HCEC 1CT (cell line): ENCODE data around the gene POU2F1.

ENCODE experiments used
- DNase-seq: peaks from one replicate; pipeline ENCODE4 v3.0.0-alpha.2; 2017

Gene POU2F1

DNA sequence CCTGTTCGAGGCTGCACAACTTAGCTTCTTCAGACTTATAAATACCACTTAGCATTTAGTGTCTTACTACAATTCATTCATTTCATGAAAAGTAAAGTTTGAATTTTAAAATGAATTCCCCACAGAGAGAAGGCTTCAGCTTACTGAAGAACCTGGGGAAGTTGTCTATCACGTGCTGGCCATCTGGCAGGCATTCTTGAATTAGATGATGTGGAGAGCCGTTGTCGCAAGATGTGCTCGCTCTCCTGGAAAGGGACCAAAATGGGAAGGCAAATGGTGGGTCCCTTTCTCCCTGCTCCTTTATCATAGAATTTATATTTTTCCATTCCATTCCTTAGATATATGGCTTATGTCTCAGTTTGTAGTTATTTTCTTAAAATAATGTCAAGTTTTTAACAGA is 207.2 kb downstream of the POU2F1 start:
- DNase-seq, result no peak

DNA sequence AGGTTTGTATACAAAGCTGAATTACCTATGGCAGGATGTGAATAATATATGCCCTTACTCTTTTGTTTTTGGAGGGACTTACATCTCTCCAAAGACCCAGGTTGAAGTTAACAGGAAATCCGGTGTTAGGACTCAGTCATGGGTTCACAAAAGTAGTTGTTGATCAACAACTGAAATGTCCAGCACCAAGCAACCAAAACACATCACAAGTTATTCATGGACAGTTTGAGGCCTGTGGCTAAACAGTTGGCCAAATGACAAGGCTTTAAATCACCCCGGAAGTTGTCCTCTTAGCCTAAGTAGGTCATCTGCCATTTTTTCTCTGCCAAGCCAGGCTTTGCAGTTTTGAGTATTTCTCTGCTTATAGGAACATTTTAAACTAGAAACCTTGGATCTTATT is 207.7 kb downstream of the POU2F1 start:
- DNase-seq, result peak; percentile 54

DNA sequence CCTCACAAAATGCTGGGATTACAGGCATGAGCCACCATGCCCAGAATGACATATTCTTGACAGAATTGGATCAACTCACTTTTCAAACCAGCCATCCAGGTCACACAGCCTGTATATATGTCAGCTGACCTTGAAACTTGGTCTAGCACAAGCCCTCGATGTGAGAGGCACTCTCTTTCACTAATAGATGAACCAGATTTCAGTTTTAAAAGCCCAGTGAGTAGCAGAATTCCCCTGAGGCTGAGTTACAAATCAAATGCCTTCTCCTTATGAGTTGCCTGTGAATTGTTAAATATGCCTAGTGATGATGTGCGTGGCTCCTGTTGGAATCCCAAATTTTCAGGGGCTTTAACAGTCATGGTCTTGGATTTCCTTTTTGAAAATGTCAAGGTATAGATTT is 208.9 kb downstream of the POU2F1 start:
- no peak for DNase-seq

DNA sequence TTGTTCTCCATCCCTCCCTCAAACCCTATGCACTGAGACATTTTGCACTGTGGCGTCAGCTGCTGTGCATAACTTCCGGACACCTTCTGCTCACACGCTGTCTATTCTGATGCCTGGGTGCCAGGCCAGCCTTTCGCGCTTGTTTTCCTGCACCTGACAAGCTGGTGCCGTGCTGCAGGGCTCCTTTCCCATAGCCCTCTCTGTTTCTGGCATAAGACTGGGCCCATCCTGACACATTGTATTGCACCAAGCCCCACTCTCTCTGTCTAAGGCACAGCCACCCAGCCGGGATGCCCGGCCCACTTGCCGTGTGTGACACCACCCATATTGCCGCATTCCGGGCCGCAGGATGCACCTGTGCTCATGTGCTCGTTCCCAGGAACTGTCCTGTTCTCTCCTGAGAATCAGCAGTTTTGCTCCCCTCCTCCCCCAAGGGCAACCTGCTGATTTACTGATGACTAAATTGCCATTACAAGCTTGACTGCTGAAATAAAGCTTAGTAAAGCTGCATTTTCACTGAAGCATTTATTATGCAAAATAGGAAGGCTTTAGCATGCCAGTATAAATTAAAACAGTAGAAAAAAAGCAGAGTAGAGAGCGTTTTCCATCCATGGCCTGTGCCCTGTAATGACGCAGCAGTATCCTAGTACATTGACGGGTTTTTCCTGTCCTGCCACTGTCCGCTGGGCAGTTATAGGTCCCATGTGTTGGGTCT is 209.6 kb downstream of the POU2F1 start:
- DNase-seq, result no peak

DNA sequence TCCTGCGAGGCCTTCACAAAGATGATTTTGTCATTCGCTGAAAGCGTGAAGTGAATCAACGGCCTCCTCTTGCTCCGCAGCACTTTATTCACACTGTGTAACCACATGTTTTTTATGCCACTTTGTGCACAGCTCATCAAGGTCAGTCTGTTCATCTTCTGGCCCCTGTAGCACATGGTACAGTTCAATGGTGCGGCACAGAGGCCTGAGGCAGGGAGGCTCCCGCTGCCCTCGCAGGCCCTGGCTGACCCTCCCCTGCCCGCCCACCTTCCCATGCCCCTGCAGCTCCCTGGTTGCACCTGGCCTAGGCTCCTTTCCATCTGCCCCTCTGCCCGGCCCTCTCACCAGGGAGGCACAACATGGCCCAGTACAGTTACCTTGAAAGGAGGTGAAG is 210.2 kb downstream of the POU2F1 start:
- DNase-seq, result no peak

DNA sequence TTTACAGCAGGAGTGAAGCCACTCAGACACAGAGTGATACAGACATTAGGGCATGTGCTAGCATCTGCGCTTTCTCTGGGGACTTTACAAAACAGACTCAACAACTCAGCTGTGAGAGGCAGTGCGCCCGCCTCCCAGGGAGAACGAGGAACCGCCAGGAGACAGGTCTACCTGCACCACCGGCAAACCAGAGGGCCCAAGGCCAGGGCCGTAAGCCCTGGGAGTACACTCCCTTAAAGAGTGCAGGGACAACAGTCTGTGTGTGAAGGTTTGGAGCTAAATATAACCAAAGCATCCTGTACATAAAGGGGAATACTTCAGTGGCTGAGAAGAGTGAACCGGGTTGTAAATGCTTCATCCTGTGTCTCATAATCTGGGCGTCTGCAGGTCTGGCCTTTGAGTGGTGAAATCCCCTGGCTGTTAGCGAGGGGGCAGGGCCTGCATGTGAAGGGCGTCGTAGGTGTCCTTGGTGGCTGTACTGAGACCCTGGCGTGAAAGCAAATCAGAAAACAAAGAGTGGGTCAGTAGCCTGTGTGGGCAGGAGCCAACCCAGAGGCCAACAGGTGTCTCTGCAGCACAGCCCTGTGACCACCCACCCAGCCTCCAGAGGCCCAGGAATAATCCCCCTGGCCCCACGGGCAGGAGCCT is 210.7 kb downstream of the POU2F1 start:
- no peak for DNase-seq

DNA sequence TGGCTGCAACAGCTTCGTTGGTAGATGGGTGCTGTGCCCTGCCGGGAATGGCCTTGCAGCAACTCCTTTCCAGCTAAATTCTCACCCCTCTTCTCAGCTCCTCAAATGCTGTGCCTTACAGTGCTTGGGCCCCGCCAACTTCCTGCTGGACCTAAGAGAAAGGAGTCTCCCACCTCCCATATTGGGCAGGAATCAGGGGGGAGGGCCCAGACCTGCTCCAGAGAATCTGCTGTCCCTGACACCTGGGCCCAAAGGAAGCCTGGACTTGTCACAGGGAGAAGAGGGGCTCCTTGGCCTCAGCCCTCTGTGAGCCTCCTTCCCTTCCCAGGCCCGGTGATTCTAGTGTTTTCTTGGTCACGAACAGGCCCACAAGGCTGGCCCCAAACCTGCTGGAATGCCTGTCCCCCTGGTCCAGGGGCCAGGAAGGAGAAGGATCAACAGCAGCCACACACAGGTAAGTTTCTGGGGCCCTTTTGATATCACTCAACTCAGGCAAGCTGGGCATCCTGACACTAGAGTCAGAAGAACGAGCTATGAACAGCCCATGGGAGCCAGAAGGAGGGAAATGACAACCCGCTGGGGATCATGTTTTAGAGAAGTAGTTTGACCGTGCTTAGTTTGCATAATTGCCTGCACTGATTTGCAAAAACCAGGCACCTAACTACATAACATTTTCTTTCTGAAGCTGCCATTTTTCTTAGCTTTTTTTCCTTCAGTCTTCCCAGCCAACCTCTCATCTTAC is 211.4 kb downstream of the POU2F1 start:
- DNase-seq, result no peak

DNA sequence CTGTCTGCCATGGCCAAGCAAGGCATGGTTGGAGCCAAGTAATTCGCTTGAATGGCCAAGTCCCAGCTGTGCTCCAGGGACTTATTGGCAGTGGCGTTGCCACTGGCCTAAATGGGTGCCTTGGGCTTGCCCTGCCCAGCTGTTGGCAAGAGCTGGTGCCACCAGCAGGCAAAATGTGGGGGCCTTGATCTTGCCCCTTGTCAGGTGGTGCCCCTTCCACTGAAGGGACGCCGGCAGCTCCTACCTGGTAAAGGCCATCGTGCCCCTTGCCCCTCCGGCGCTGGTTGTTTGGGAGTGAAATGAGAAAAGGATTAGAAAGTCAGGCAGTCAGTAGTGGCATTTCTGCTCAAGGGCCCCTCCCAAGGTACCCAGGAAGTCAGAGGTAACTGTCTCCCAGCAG is 212.1 kb downstream of the POU2F1 start:
- no peak for DNase-seq

DNA sequence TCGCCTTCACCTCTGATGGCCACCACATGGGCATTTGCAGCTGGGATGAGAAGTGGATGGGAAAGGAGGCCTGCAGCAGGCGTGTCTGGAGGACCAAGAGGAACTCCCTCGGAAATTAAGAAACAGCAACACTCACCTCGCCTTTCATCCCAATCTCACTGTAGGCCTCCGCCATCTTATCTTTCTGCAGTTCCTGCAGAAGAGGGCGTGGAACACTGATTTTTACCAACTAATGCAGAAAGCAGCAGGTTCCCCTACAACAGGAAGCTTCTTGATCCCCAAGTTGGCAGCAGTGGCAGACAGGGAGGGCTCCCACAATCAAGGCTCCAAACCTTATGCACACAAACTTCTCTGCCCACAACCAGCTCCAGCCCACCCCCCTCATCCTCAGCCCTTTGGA is 213.2 kb downstream of the POU2F1 start:
- no peak for DNase-seq

DNA sequence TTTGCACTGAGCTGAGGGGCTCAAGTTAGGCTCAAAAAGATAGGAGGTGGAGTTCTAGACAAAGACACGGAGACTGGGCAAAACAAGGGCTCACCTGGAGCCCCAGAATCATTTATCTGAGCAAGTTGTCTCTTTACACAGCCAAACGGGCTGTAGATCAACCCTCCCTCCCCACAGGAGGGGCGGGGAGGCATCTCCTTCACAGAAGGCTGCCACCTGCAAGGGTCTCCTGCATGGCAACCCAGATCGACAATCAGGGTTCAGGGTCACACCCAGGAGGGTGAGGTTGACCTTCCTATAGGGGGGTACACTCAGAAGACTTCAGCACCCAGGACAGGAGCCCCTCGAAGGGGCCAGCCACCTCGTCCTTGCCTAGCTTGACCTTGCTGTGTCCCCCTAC is 213.6 kb downstream of the POU2F1 start:
- DNase-seq, result no peak

DNA sequence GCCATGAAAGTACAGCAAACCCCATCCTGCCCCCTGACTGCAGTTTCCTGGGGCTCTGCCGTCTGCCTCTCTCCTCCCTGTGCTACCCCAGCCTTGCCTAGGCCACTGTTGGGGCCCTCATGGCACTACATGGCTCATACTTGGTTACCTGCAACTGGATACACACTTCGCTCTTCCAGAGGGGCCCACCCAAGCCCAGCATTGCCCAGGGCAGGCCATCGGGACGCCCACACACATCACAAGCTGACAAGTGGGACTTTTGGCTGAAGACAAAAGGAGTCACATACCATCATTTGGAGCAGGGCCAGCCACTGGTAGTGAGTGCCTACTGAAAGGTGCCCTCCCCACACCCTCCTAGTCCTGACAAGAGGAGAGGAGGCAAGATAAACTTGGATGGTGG is 214.8 kb downstream of the POU2F1 start:
- DNase-seq, result no peak

DNA sequence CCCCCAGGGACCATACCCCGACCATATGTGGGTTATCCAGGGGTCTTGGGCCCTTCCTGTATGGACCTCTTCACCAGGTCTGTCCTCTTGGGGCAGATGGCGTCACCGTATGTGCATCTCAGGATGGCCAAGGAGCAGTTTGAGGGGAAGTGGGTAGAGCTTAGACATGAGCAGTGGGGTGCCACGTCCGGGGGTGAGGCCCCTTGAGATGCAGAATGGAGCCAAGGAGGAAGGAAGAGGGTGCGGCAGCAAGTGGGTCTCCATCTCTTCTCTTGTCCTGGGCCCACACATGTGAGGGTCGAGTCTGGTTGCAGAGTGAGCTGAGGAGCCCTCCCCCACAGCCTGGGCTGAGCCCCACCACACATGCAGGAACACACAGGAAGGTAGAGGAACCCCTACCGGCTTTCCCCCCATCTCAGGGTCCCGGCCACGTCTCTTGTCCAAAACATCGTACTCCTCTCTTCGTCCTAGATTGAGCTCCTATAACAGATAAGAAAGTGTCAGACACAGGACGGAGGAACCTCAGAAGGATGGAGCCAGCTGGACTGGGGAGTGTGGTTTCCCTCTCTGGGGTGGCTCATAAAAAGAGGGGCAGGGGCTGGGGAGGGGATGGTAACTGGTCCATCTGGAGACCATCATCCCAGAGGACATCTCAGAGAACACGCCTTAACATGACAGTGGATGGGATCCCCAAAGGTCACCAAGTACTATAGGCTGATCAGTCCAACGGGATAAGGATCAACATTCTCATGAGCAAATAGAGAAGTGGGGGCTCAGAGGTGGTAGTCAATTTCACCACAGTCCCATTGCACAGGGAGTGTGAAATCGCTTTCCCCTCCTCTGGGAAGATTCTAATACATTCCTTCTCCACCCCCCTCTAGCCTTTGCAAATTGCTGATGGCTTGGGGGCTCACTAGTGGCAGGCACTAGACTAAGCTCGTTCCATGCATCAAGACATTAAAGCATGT is 217.8 kb downstream of the POU2F1 start:
- DNase-seq, result no peak

DNA sequence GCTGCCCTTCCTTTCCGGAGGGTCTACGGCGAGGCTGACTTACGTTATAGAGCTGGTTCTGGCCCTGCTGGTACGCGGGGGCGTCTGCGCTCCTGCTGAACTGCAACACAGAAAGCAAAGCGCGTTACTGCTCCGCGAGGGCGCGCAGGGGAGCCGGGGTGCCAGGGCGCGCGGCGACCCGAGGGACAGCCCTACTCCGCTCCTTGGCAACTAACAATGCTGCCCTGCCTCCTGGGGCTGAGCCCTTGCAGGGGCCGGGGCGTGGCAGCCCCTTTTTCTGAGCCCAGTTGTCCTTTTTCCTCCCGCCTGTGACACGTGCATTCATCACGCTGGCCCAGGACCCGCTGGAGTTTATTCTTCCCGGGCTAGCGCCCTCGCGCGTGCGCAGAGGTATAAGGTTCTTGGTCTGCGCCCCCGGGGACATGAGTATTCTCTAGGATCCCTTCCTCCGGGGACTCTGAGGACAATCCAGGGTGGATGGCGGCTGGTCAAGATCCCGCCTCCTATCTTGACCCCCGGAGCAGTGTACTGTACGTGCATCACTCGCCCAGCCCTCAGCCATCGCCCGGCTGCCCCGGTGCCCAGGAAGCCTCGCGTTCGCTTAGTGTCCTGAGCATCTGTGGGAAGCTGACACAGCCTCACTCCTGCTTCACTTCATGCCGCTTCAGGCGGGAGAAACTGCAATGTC is 218.8 kb downstream of the POU2F1 start:
- DNase-seq, result no peak

DNA sequence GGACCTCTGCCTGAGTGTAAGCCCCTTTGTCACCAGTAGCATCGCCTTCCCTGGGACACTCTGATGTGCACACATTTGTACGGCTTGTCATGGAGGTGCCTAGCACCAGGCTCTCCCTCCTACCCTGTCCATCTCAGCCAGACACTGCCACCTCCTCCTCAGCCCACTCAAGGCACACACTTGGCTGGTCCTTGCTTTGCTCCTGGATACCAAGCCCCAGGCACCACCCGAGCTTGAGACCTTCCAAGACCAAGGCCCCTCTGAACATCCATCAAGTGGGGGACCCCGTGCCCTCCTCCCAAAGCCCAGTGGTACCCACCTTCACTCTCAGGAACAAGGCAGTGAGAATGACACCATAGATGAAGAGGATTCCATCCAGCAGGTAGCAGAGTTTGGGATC is 219.7 kb downstream of the POU2F1 start:
- DNase-seq, result no peak

DNA sequence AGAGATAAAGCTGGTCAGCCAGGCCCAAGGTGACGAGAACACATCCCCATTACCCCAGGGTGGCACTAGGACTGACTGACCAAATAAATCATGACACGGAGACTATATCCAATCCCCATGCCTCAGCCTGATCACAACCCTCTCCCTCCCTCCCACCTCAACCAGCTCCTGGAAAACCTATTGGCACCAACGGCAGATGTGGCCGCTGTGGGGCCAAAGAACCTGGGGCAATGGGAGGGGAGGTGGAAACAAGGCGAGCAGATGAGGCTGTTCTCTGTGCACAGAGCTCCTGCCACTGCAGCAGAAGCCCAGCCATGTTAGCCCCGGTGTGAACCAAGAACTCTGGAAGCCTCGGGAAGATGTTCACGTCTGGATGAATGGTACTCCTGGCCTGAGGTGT is 220.1 kb downstream of the POU2F1 start:
- no peak for DNase-seq

DNA sequence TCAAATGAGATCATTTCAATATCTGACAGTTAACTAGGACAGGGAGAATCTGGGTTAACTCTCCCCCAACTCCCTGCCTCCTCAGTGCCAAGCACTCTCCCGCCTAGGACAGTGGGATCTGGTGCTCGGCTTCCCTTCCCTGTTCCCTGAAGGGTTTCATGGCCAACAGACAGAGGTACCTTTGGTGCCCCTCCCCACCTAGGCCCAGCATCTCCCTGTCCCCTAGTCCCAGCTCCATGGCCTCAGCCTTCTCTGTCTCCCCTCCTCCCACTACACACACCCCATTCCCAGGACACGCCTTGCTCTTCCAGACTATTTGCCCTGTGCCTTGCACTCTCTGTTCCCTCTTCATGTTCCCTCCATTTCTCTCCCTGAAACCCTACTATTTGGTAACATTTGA is 220.5 kb downstream of the POU2F1 start:
- DNase-seq, result no peak

DNA sequence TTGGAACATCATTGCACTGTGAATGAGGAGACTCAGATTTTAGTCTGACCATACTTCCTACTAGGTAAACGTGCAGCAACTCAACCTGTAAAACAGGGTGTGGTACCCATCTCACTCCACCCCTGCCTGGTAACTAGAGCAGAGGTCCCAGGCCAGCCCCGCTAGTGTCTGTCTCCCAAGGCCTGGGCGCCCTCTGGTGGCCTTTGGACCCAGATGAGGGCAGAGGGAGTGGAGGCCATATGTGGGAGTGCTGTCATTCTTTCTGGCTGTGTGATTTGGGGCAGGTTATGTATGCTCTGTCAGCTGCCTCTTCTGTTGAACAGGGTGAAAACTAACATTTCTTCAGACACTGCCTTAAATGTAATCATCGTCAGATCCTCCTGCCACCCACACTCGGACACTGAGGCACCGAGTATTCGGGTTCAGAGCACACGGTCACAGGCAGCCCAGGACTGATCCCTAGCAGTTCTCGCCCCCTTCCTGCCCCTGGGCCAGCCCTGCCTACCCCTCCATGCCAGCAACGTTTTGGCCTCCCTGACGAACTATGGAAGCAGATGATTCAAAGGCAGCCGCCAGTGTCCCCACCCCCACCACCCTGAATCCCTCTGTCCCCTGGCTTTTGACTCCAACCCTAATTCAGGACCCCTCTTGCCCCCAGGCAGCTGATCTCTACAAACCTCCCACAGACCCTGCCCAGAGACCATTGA is 221.6 kb downstream of the POU2F1 start:
- DNase-seq, result peak; percentile 62

DNA sequence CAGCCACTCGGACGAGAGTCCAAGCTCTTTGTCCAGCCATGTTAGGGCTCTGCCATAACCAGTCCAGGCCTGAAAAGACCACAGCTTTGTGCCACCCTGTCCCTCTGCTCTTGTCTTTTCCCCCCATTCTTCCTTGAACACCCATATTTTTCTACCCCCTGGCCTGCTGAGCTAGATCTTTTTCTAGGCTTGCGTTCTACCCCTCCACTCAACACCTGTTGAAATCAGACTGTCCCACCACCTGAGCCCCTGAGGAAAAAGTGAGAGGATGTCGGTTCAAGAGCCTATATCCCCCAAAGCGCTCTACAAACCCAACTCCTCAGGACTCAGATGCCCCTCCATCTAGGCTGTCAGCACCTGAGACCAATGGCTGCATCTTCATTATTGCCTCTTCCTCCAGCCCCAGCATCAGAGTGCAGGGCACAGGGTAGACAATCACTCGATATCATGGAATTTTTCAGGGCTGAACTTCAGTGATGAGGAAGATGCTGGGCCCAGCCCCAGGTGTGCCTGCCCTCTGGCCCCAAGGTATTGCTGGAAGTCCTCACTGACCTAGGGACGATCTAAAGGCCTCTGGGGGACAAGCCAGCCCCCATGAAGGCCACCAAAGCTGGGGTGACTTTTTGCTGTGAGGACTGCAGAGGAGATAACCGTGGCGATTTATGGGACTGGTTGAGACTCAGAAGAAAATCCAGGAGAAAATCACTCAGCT is 222.3 kb downstream of the POU2F1 start:
- DNase-seq, result no peak

DNA sequence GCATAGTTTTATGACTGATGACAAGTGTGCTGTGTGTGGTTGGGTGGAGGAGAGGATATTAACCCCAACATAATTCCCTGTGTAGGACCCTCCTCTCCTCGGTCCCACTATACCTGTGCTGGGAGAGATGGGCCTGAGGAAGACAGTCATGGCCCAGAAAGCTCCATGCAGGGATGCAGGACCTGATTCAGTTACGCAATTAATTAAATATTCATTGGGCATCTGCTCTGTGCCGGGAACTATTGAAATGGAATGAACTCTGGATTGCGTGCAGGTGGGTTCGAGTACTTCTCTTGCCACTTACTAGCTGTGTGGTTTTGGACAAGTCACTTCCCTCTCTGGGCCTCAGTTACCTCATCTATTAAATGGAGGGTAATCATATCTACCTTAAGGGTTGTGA is 223.1 kb downstream of the POU2F1 start:
- DNase-seq, result no peak

DNA sequence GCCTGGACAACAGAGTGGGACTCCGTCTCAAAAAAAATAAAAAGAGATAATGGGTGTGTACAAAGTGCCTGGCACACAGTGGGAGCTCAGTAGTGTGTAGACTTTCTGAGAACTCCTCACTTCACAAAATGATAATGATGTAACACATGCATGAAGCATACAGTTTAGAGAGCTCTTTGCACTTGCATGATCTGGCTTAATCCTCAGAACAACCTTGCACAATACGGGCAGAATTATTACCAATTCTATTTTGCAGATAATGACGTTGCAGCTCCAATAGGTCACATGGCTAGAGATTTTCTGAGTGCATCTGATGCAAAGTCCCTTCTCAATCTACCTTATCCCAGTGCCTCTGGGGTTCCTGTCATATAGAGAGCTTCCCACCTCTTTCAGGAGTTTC is 226.3 kb downstream of the POU2F1 start:
- no peak for DNase-seq

DNA sequence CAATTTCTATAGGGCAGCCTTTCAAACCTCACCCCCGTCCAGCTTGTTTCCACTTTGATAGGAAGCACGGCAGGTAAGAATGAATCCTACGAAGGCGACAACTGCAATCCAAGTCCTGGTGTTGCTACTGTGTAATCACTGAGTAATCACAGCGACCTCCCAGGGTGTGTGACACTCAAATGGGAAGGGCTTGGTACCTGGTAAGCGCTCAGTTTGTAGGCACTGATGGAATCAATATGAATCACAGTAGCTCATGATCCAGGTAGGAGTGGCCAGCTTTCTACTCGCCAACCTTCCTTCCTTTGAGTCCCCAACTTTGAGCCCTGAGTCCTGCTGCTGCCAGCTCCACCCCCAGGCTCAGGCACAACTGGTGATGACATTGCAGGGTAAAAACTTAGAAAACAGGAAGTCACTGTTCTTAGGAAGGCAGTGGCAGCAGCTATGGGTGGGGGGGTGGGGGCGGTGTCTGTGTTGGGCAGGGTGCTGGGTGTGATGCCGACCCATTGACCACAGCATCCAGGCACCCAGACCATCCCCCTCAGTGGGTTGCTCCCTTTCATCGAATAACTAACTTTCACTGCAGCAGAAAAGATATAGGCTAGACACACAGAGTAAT is 226.9 kb downstream of the POU2F1 start:
- DNase-seq, result no peak
